K562 (cell line): ENCODE measurements around the gene NDUFC2. TPM values are rescaled to one million over a fixed set of nuclear protein-coding genes. Genes with fewer than 3 reads are reported as not detected.

Experiments
- BCLAF1 ChIP-seq, 2 experiments: fragments of 450-650 bp in 1 of 2; IDR thresholded peaks; 2 replicates each; pipeline ENCODE4 v1.6.1; 2011 to 2017; ENCODE audit warnings: low read depth in 2 of 2, antibody characterized with exemption in 1 of 2, borderline replicate concordance in 1 of 2, low read length in 1 of 2, mild to moderate bottlenecking in 1 of 2, mixed read lengths in 1 of 2; ENCODE audit not compliant: control insufficient read depth in 1 of 2
- BRCA1 ChIP-seq, 2 experiments: fragments of 450-650 bp in 1 of 2; sonication (generic) in 1 of 2; formaldehyde crosslinking in 1 of 2; IDR thresholded peaks; 2 replicates each; pipeline versions ENCODE4 v1.5.0 to v1.6.1; 2017 to 2020; ENCODE audit warnings: mild to moderate bottlenecking in 1 of 2, missing genetic modification reagents in 1 of 2
- GATAD2B ChIP-seq: fragments of 450-650 bp; IDR thresholded peaks from 2 replicates; pipeline ENCODE4 v1.6.1; 2017; ENCODE audit warnings: mild to moderate bottlenecking, borderline replicate concordance
- GTF3C2 ChIP-seq: IDR thresholded peaks from 3 replicates; pipeline ENCODE4 v1.6.1; 2011; ENCODE audit warnings: borderline replicate concordance, mild to moderate bottlenecking, moderate library complexity; ENCODE audit not compliant: insufficient read length; ENCODE audit errors: extremely low read depth
- HNRNPH1 ChIP-seq: fragments of 200-400 bp; formaldehyde crosslinking; optimal IDR thresholded peaks from 2 replicates; pipeline ENCODE3; 2017; ENCODE audit warnings: low read depth, mild to moderate bottlenecking, low read length, moderate library complexity
- LEF1 ChIP-seq: fragments of 450-650 bp; IDR thresholded peaks from 2 replicates; pipeline ENCODE4 v1.6.1; 2016; ENCODE audit warnings: mild to moderate bottlenecking
- MEIS2 ChIP-seq: fragments of 450-650 bp; IDR thresholded peaks from 2 replicates; pipeline ENCODE4 v1.6.1; 2014; ENCODE audit warnings: mild to moderate bottlenecking; ENCODE audit not compliant: partially characterized antibody
- MXI1 ChIP-seq: IDR thresholded peaks from 2 replicates; pipeline ENCODE4 v1.6.1; 2011; ENCODE audit warnings: low read depth, mild to moderate bottlenecking, improper control_type of control experiment, low read length
- NBN ChIP-seq: fragments of 450-650 bp; IDR thresholded peaks from 2 replicates; pipeline ENCODE4 v1.6.1; 2016; ENCODE audit warnings: low read depth, mild to moderate bottlenecking
- NFRKB ChIP-seq: fragments of 450-650 bp; IDR thresholded peaks from 2 replicates; pipeline ENCODE4 v1.6.1; 2016; ENCODE audit warnings: low read depth
- POLR2B ChIP-seq: fragments of 450-650 bp; IDR thresholded peaks from 2 replicates; pipeline ENCODE4 v1.6.1; 2018; ENCODE audit warnings: low read depth; ENCODE audit not compliant: partially characterized antibody
- POLR2H ChIP-seq: IDR thresholded peaks from 2 replicates; pipeline ENCODE4 v1.6.1; 2016; ENCODE audit warnings: missing genetic modification characterization, low read depth, mild to moderate bottlenecking, control low read depth, missing compliant biosample characterization, moderate library complexity
- PRMT5 ChIP-seq: sonication (generic); formaldehyde crosslinking; IDR thresholded peaks from 2 replicates; pipeline ENCODE4 v1.5.0; 2020; ENCODE audit warnings: missing genetic modification reagents
- PYGO2 ChIP-seq: fragments of 450-650 bp; IDR thresholded peaks from 2 replicates; pipeline ENCODE4 v1.6.1; 2016; ENCODE audit warnings: mild to moderate bottlenecking, missing genetic modification characterization, moderate library complexity, missing compliant biosample characterization
- SIX5 ChIP-seq, 2 experiments: IDR thresholded peaks; 2 replicates each; pipeline ENCODE4 v1.6.1; 2011; ENCODE audit warnings: low read length in 2 of 2, borderline replicate concordance in 1 of 2, low read depth in 1 of 2, mild to moderate bottlenecking in 1 of 2, moderate library complexity in 1 of 2; ENCODE audit not compliant: insufficient read depth in 1 of 2
- SP1 ChIP-seq: sonication (generic); formaldehyde crosslinking; IDR thresholded peaks from 2 replicates; pipeline ENCODE4 v1.8.1; 2022; ENCODE audit warnings: mild to moderate bottlenecking, missing genetic modification reagents
- TAF7 ChIP-seq: fragments of 450-650 bp; IDR thresholded peaks from 2 replicates; pipeline ENCODE4 v1.6.1; 2016; ENCODE audit warnings: missing genetic modification characterization, missing compliant biosample characterization
- TRIM24 ChIP-seq, 2 experiments: fragments of 450-650 bp; IDR thresholded peaks; 2 replicates each; pipeline ENCODE4 v1.6.1; 2016
- TRIM25 ChIP-seq: fragments of 450-650 bp; IDR thresholded peaks from 2 replicates; pipeline ENCODE4 v1.7.0; 2016; ENCODE audit warnings: borderline replicate concordance
- polyA plus RNA-seq, 8 experiments: library from polyadenylated mRNA; depleted of rRNA in 4 of 8; stranded (reverse) in 5 of 8; unstranded in 3 of 8; fragments of >200 nt; fragmentation: Nextera tagmentation in 2 of 8; fragmentation: Illumina TruSeq in 1 of 8; extraction: Ambion mirVana in 2 of 8; extraction: Trizol in 1 of 8; gene quantifications; 2 replicates each; pipeline versions ENCODE4 v1.2.1 to v1.2.3, GENCODE V29; 2011 to 2014; ENCODE audit warnings: inconsistent platforms in 1 of 8, missing spikeins in 1 of 8
- total RNA-seq, 7 experiments: library from RNA; depleted of rRNA in 6 of 7; stranded (reverse); fragments of >200 nt in 6 of 7; fragmentation: Illumina TruSeq in 2 of 7; extraction: Trizol in 2 of 7; gene quantifications; 2 replicates each; pipeline versions ENCODE4 v1.2.1 to v1.2.3, GENCODE V29; 2011 to 2021; ENCODE audit warnings: low replicate concordance in 1 of 7

Gene NDUFC2
- total and polyA plus RNA-seq, 9 of the 15 experiments (the other 6 are each of a cell fraction or from before 2014, with no cell fraction given): 168 to 1,119 (median 442) TPM

- TF ChIP-seq SIX5 (IDR thresholded peaks at IDR 0.05; ENCODE audit: borderline replicate concordance in 1 of 2, insufficient read depth in 1 of 2, low read depth in 1 of 2, low read length in 2 of 2) (no peak), TRIM25 (no peak), POLR2H (peak; percentile 93), PRMT5 (CRISPR knock-in tag) (no peak), GTF3C2 (no peak), SP1 (no peak), TAF7 (tag) (peak; percentile 41), GATAD2B (no peak), MEIS2 (peak; percentile 47), BCLAF1 (IDR thresholded peaks at IDR 0.05; ENCODE audit: borderline replicate concordance in 1 of 2, control insufficient read depth in 1 of 2, low read depth in 2 of 2, low read length in 1 of 2) (no peak), BRCA1 (IDR thresholded peaks at IDR 0.05) (no peak), BRCA1 (CRISPR knock-in tag; IDR thresholded peaks at IDR 0.05) (no peak), NFRKB (peak; percentile 24; the same call in 1 of the 2 replicates), PYGO2 (tag) (no peak; the same call in 1 of the 2 replicates), MXI1 (no peak), TRIM24 (IDR thresholded peaks at IDR 0.05) (0 out of 4 replicates have a peak, but pooled peaks have one; percentile 6 to 12), POLR2B (peak; percentile 56), NBN (no peak; the same call in 1 of the 2 replicates), HNRNPH1 (no peak), LEF1 (peak; percentile 47)
Measured at GRCh38 chr11:78080818-78081495, 1.3 kb upstream of the NDUFC2 start (continued).
